PC-9 (cell line): Measurements from ENCODE around the gene GCLC. TPM values are rescaled to one million over a fixed set of nuclear protein-coding genes. Genes with fewer than 3 reads are reported as not detected.

Source experiments
- BruUV-seq: library from RNA; stranded (reverse); fragments of 400-500 nt; replicated peaks from 2 replicates; lab custom pipeline; 2021; lab: Mats Ljungman, UMichigan
- CTCF ChIA-PET: fragments of 300-600 bp; sonication (Branson Sonifier 250); formaldehyde crosslinking; loops from one replicate; lab custom pipeline; 2022; ENCODE audit warnings: antibody characterized with exemption; lab: Charles Lee
- POLR2A ChIA-PET: fragments of 300-600 bp; sonication (Branson Sonifier 250); formaldehyde crosslinking; loops from one replicate; lab custom pipeline; 2022; ENCODE audit warnings: antibody characterized with exemption; ENCODE audit not compliant: unreplicated experiment; lab: Charles Lee
- DNase-seq, 2 experiments: peaks; one replicate each; pipeline versions ENCODE4 v3.0.0 to v3.0.0-alpha.2; 2015 to 2022; ENCODE audit warnings: mixed read lengths in 1 of 2
- H2AFZ ChIP-seq: fragments of 200-600 bp; sonication (generic); 2 replicates; pipeline ENCODE4 v1.8.1; 2017; ENCODE audit warnings: antibody characterized with exemption
- H3F3A ChIP-seq: fragments of 200-600 bp; sonication (generic); 2 replicates; pipeline ENCODE4 v1.8.1; 2017; ENCODE audit warnings: antibody characterized with exemption, mild to moderate bottlenecking, low read depth; ENCODE audit not compliant: insufficient read depth
- H3K27ac ChIP-seq: fragments of 200-600 bp; sonication (generic); 2 replicates; pipeline ENCODE4 v1.6.1; 2016; ENCODE audit warnings: mixed run types
- H3K27me3 ChIP-seq: fragments of 200-600 bp; sonication (generic); 2 replicates; pipeline ENCODE4 v1.6.1; 2016; ENCODE audit warnings: low read depth, mixed run types; ENCODE audit not compliant: insufficient read depth
- H3K36me3 ChIP-seq: fragments of 200-600 bp; sonication (generic); 2 replicates; pipeline ENCODE4 v1.6.1; 2016; ENCODE audit warnings: low read depth, mixed run types
- H3K4me1 ChIP-seq: fragments of 200-600 bp; sonication (generic); replicated peaks from 2 replicates; pipeline ENCODE4 v1.6.1; 2016; ENCODE audit warnings: mixed run types; ENCODE audit not compliant: insufficient read depth
- H3K4me2 ChIP-seq: fragments of 200-600 bp; sonication (generic); 2 replicates; pipeline ENCODE4 v1.6.1; 2017; ENCODE audit warnings: mixed run types
- H3K4me3 ChIP-seq: fragments of 200-600 bp; sonication (generic); 2 replicates; pipeline ENCODE4 v1.6.1; 2016; ENCODE audit warnings: mixed run types
- H3K79me2 ChIP-seq: fragments of 200-600 bp; sonication (generic); 2 replicates; pipeline ENCODE4 v1.6.1; 2017; ENCODE audit warnings: low read depth, mixed run types
- H3K9me2 ChIP-seq: fragments of 200-600 bp; sonication (generic); 2 replicates; pipeline ENCODE4 v1.8.1; 2017; ENCODE audit warnings: mild to moderate bottlenecking; ENCODE audit not compliant: insufficient read depth
- H3K9me3 ChIP-seq: fragments of 200-600 bp; sonication (generic); 2 replicates; pipeline ENCODE4 v1.8.1; 2016; ENCODE audit warnings: low read depth; ENCODE audit not compliant: insufficient read depth
- H4K20me1 ChIP-seq: fragments of 200-600 bp; sonication (generic); 2 replicates; pipeline ENCODE4 v1.8.1; 2017; ENCODE audit not compliant: insufficient read depth
- CTCF ChIP-seq: fragments of 200-600 bp; sonication (generic); conservative IDR thresholded peaks from 2 replicates; pipeline ENCODE4 v1.6.1; 2017; ENCODE audit warnings: mixed run types, antibody characterized with exemption, mild to moderate bottlenecking, moderate library complexity
- EZH2 ChIP-seq: fragments of 200-600 bp; sonication (generic); IDR thresholded peaks from 2 replicates; pipeline ENCODE4 v1.8.0; 2017; ENCODE audit warnings: antibody characterized with exemption, low read depth
- intact Hi-C: fragments of 100-400 bp; cut with micrococcal nuclease; formaldehyde crosslinking; loops from one replicate; pipeline ENCODE4 v1.10.0; 2022; ENCODE audit not compliant: unreplicated experiment
- total RNA-seq: library from RNA; stranded (reverse); gene quantifications from 2 replicates; pipeline ENCODE4 v1.2.3, GENCODE V29; 2021

The GCLC gene
- total RNA-seq, 1 experiment from 2014 or later, result 213 TPM

GRCh38 chr6:53504512-53504911, 40.4 kb downstream of the GCLC start:
- no peak overlapping the region for H3K4me2 ChIP-seq
- no TSS peak for BruUV-seq
- H4K20me1 ChIP-seq, result peaks cover 7% of the 10 kb centered on the region; the same call in 1 of the 2 replicates
- no peaks in the 10 kb centered on the region for H3K27me3 ChIP-seq
- H3K9me2 ChIP-seq, result no peaks in the 10 kb centered on the region
- TF ChIP-seq CTCF, result no peak
- no peak for TF ChIP-seq EZH2
- H2AFZ ChIP-seq, result no peak overlapping the region
- H3K4me1 ChIP-seq, result no peaks in the 10 kb centered on the region
- intact Hi-C loops, result no loop called here
- peaks cover 60% of the 10 kb centered on the region for H3F3A ChIP-seq
- H3K4me3 ChIP-seq, result no peak overlapping the region
- no peaks in the 10 kb centered on the region for H3K9me3 ChIP-seq
- no peak for DNase-seq
- H3K27ac ChIP-seq, result 0 out of 2 replicates have a peak overlapping the region, but pooled peaks have one; percentile 22
- POLR2A ChIA-PET, result no interaction called here
- no peaks in the 10 kb centered on the region for H3K79me2 ChIP-seq
- CTCF ChIA-PET, result no interaction called here
- peaks cover 91% of the 10 kb centered on the region for H3K36me3 ChIP-seq

GRCh38 chr6:53503060-53503459, 41.8 kb downstream of the GCLC start:
- TF ChIP-seq EZH2 (no peak), CTCF (no peak)
- intact Hi-C loops, result no loop called here
- H3K27ac ChIP-seq, result no peak overlapping the region
- no peaks in the 10 kb centered on the region for H3K27me3 ChIP-seq
- peaks cover 63% of the 10 kb centered on the region for H3F3A ChIP-seq
- no TSS peak for BruUV-seq
- H3K4me2 ChIP-seq, result no peak overlapping the region
- ChIA-PET POLR2A (interaction anchor here (0.7 kb wide), 1 partner anchor 390 kb away, joined by 3 read pairs; no protein-coding TSS in a partner anchor), CTCF (no interaction called here)
- 0 out of 2 replicates have a peak, but pooled peaks cover 7% of the 10 kb centered on the region for H4K20me1 ChIP-seq
- H3K79me2 ChIP-seq, result no peaks in the 10 kb centered on the region
- H2AFZ ChIP-seq, result no peak overlapping the region
- H3K9me2 ChIP-seq, result no peaks in the 10 kb centered on the region
- peaks cover 11% of the 10 kb centered on the region for H3K4me1 ChIP-seq
- H3K4me3 ChIP-seq, result no peak overlapping the region
- no peak for DNase-seq
- H3K36me3 ChIP-seq, result peaks cover 91% of the 10 kb centered on the region
- H3K9me3 ChIP-seq, result no peaks in the 10 kb centered on the region

GRCh38 chr6:53501432-53501831, 43.5 kb downstream of the GCLC start:
- Histone ChIP-seq H3K27me3 (no peaks in the 10 kb centered on the region), H2AFZ (no peak overlapping the region), H3K27ac (0 out of 2 replicates have a peak overlapping the region, but pooled peaks have one; percentile 3), H3K4me2 (no peak overlapping the region), H3K79me2 (no peaks in the 10 kb centered on the region), H3K9me2 (no peaks in the 10 kb centered on the region), H4K20me1 (0 out of 2 replicates have a peak, but pooled peaks cover 3% of the 10 kb centered on the region), H3F3A (peaks cover 70% of the 10 kb centered on the region), H3K4me3 (no peak overlapping the region), H3K9me3 (no peaks in the 10 kb centered on the region), H3K4me1 (peaks cover 27% of the 10 kb centered on the region), H3K36me3 (peaks cover 80% of the 10 kb centered on the region)
- intact Hi-C loops, result no loop called here
- ChIA-PET CTCF (no interaction called here), POLR2A (no interaction called here)
- BruUV-seq, result no TSS peak
- TF ChIP-seq EZH2, result no peak
- TF ChIP-seq CTCF, result no peak
- DNase-seq, result no peak
